Stomach (tissue), 4 donors: Measurements from ENCODE around the gene PDE4B.

Source experiments
- EP300 ChIP-seq: sonication (generic); formaldehyde crosslinking; IDR thresholded peaks from one replicate; pipeline ENCODE4 v1.6.1; 2017; ENCODE audit warnings: antibody characterized with exemption
- POLR2A ChIP-seq, 4 donors: fragments of 450-650 bp; IDR thresholded peaks; one replicate each; pipeline ENCODE4 v1.6.1; 2016; ENCODE audit warnings: antibody characterized with exemption in 4 of 4, control low read depth in 2 of 4, mild to moderate bottlenecking in 1 of 4, moderate library complexity in 1 of 4
- POLR2AphosphoS5 ChIP-seq, 3 donors: sonication (generic); formaldehyde crosslinking; IDR thresholded peaks; one replicate each; pipeline ENCODE4 v1.6.1; 2016; ENCODE audit warnings: antibody characterized with exemption in 3 of 3
- TF ChIP-seq, protein P1 (sequence below), 7 experiments: fragments of 450-650 bp in 4 of 7; fragments of 200-600 bp in 3 of 7; sonication (generic) in 3 of 7; IDR thresholded peaks; one replicate each; pipeline ENCODE4 v1.5.1; 2016 to 2019; ENCODE audit warnings: antibody characterized with exemption in 7 of 7, control low read depth in 2 of 7, mild to moderate bottlenecking in 1 of 7

DNA sequence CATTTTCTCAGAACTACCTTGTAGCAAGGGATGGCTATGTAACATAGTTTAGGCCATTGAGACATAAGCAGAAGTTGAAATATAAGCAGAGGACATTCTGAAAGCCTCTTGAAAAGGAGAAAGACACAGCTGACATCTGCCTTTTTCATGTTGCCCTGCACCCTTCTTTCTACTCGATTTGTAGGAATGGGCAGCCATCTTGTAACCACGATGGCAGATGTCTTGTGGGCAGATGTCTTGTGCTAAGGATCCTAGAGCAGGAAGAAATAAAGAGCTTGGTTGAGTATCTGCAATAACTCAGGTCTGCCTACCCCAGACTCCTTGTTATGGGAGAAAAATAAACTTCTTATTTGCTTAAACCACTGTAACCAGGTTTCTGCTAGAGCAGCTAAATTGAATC is 351.0 kb downstream of the PDE4B start:
- TF ChIP-seq, protein P1, sequence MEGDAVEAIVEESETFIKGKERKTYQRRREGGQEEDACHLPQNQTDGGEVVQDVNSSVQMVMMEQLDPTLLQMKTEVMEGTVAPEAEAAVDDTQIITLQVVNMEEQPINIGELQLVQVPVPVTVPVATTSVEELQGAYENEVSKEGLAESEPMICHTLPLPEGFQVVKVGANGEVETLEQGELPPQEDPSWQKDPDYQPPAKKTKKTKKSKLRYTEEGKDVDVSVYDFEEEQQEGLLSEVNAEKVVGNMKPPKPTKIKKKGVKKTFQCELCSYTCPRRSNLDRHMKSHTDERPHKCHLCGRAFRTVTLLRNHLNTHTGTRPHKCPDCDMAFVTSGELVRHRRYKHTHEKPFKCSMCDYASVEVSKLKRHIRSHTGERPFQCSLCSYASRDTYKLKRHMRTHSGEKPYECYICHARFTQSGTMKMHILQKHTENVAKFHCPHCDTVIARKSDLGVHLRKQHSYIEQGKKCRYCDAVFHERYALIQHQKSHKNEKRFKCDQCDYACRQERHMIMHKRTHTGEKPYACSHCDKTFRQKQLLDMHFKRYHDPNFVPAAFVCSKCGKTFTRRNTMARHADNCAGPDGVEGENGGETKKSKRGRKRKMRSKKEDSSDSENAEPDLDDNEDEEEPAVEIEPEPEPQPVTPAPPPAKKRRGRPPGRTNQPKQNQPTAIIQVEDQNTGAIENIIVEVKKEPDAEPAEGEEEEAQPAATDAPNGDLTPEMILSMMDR (IDR thresholded peaks at IDR 0.05) = no peak
- no peak for TF ChIP-seq POLR2A (IDR thresholded peaks at IDR 0.05)
- TF ChIP-seq POLR2AphosphoS5 (IDR thresholded peaks at IDR 0.05) = no peak
- TF ChIP-seq EP300 = no peak
